ENCODE data around the gene OVCH1.

DNA sequence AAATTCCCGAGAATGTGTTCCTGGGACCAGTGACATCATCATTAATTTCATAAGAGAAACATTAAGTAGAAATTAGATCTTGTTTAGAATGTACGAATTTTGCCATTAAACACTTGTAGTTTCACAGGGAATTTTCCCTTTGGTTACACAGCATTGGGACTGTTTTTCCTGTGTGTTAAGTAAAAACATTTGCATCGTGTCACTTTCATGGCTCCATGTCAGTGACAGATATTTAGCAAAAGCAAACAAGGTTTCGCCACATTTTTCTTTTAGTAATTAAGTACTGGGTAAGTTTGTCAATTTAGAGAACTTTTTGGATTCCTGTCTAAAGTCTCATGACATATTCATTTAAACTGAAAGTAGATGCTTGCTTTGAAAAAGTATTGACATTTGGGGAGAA lies 45.5 kb upstream of the OVCH1 start:
- TF ChIP-seq, protein P1, sequence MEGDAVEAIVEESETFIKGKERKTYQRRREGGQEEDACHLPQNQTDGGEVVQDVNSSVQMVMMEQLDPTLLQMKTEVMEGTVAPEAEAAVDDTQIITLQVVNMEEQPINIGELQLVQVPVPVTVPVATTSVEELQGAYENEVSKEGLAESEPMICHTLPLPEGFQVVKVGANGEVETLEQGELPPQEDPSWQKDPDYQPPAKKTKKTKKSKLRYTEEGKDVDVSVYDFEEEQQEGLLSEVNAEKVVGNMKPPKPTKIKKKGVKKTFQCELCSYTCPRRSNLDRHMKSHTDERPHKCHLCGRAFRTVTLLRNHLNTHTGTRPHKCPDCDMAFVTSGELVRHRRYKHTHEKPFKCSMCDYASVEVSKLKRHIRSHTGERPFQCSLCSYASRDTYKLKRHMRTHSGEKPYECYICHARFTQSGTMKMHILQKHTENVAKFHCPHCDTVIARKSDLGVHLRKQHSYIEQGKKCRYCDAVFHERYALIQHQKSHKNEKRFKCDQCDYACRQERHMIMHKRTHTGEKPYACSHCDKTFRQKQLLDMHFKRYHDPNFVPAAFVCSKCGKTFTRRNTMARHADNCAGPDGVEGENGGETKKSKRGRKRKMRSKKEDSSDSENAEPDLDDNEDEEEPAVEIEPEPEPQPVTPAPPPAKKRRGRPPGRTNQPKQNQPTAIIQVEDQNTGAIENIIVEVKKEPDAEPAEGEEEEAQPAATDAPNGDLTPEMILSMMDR (IDR thresholded peaks at IDR 0.05): no peak
- TF ChIP-seq EZH2 (IDR thresholded peaks at IDR 0.05): no peak
